ENCODE results near the gene PDAP1. TPM values are rescaled to one million over a fixed set of nuclear protein-coding genes. Genes with fewer than 3 reads are reported as not detected.

PDAP1 gene
- total and polyA plus RNA-seq, 2 experiments from 2014 or later = 91.3 to 95.5 TPM

DNA sequence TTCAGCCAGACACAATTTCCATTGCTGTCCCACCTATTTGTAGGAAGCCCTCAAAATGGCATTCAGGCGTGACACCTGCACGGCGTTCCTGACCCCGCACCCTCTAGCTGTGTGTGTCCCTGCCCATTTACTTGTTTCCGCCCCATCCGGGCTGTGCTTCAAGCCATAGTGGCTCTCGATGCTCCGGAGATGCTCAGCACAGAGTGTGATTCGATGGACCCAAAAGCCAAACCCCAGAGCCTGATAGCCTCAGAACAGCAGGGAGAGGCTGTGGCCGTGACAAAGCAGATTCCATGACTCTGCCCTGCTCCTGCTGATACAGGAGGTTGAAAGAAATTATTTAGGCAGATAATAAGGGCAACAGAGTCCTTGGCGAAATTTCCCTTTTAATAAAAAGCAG lies 13.8 kb upstream of the PDAP1 start:
- TF ChIP-seq EZH2 (IDR thresholded peaks at IDR 0.05; ENCODE audit: insufficient read depth, poor library complexity, severe bottlenecking) = no peak
- TF ChIP-seq EZH2phosphoT487 (IDR thresholded peaks at IDR 0.05; ENCODE audit: insufficient read depth, low read depth) = no peak
- in situ Hi-C loops (cut with MboI) = no loop called here
- Histone ChIP-seq H3K36me3 (ENCODE audit: low read depth) (peaks cover 24% of the 10 kb centered on the region; the same call in 1 of the 2 replicates), H3K27ac (no peak overlapping the region), H3K79me2 (ENCODE audit: insufficient read depth) (peaks cover 16% of the 10 kb centered on the region; the same call in 1 of the 2 replicates), H3K4me1 (ENCODE audit: insufficient read depth) (no peaks in the 10 kb centered on the region), H3K27me3 (replicated peaks; ENCODE audit: insufficient read depth) (no peaks in the 10 kb centered on the region), H4K20me1 (ENCODE audit: insufficient read depth) (no peaks in the 10 kb centered on the region), H3K9ac (no peak overlapping the region), H3F3A (ENCODE audit: insufficient read depth) (peaks cover 16% of the 10 kb centered on the region), H2AFZ (no peak overlapping the region), H3K9me3 (ENCODE audit: low read depth) (no peaks in the 10 kb centered on the region), H3K4me2 (ENCODE audit: unreplicated experiment) (no peak overlapping the region), H3K4me3 (no peak overlapping the region), H3K9me2 (ENCODE audit: insufficient read depth) (no peaks in the 10 kb centered on the region)
- DNase-seq = no peak
- 84 to 87% methylated on average over 11 of the region's 11 CpGs for WGBS, 2 experiments (ENCODE audit: low coverage in 1 of 2, low lambda C conversion rate in 2 of 2, missing lambda C conversion rate in 2 of 2)

- H3K4me3 ChIP-seq = no peak overlapping the region
- no peak for DNase-seq
These were observed 12.6 kb upstream of the PDAP1 start for GRCh38 chr7:99420986-99421385.

GRCh38 chr7:99420213-99420612 lies 11.8 kb upstream of the PDAP1 start:
- no peaks in the 10 kb centered on the region for H4K20me1 ChIP-seq (ENCODE audit: insufficient read depth)
- no peak for TF ChIP-seq EZH2phosphoT487 (IDR thresholded peaks at IDR 0.05; ENCODE audit: insufficient read depth, low read depth)
- no peak for TF ChIP-seq EZH2 (IDR thresholded peaks at IDR 0.05; ENCODE audit: insufficient read depth, poor library complexity, severe bottlenecking)
- no peak overlapping the region for H3K4me3 ChIP-seq
- no peaks in the 10 kb centered on the region for H3K4me1 ChIP-seq (ENCODE audit: insufficient read depth)
- H3F3A ChIP-seq (ENCODE audit: insufficient read depth) = peaks cover 17% of the 10 kb centered on the region
- no peak overlapping the region for H2AFZ ChIP-seq
- peaks cover 39% of the 10 kb centered on the region for H3K36me3 ChIP-seq (ENCODE audit: low read depth)
- no peaks in the 10 kb centered on the region for H3K9me3 ChIP-seq (ENCODE audit: low read depth)
- in situ Hi-C loops (cut with MboI) = no loop called here
- no peaks in the 10 kb centered on the region for H3K27me3 ChIP-seq (replicated peaks; ENCODE audit: insufficient read depth)
- no peaks in the 10 kb centered on the region for H3K9me2 ChIP-seq (ENCODE audit: insufficient read depth)
- no peak overlapping the region for H3K27ac ChIP-seq
- DNase-seq = no peak
- 69 to 77% methylated on average over 4 of the region's 5 CpGs for WGBS, 2 experiments (ENCODE audit: low coverage in 1 of 2, low lambda C conversion rate in 2 of 2, missing lambda C conversion rate in 2 of 2)
- H3K9ac ChIP-seq = no peak overlapping the region
- no peak overlapping the region for H3K4me2 ChIP-seq (ENCODE audit: unreplicated experiment)
- H3K79me2 ChIP-seq (ENCODE audit: insufficient read depth) = peaks cover 31% of the 10 kb centered on the region

More at GRCh38 chr7:99420986-99421385, 12.6 kb upstream of the PDAP1 start:
- no peak for TF ChIP-seq EZH2 (IDR thresholded peaks at IDR 0.05; ENCODE audit: insufficient read depth, poor library complexity, severe bottlenecking)
- no peak for TF ChIP-seq EZH2phosphoT487 (IDR thresholded peaks at IDR 0.05; ENCODE audit: insufficient read depth, low read depth)
- no peaks in the 10 kb centered on the region for H3K9me3 ChIP-seq (ENCODE audit: low read depth)
- H3K36me3 ChIP-seq (ENCODE audit: low read depth) = peaks cover 36% of the 10 kb centered on the region
- H3K4me2 ChIP-seq (ENCODE audit: unreplicated experiment) = no peak overlapping the region
- WGBS, 2 experiments (ENCODE audit: low coverage in 1 of 2, low lambda C conversion rate in 2 of 2, missing lambda C conversion rate in 2 of 2) = 68 to 69% methylated on average over 7 of the region's 7 CpGs
- no peak overlapping the region for H3K9ac ChIP-seq
- H4K20me1 ChIP-seq (ENCODE audit: insufficient read depth) = no peaks in the 10 kb centered on the region
- no peak overlapping the region for H2AFZ ChIP-seq
- peaks cover 16% of the 10 kb centered on the region for H3F3A ChIP-seq (ENCODE audit: insufficient read depth)
- in situ Hi-C loops (cut with MboI) = no loop called here
- H3K27ac ChIP-seq = no peak overlapping the region
- H3K9me2 ChIP-seq (ENCODE audit: insufficient read depth) = no peaks in the 10 kb centered on the region
- H3K79me2 ChIP-seq (ENCODE audit: insufficient read depth) = peaks cover 28% of the 10 kb centered on the region
- no peaks in the 10 kb centered on the region for H3K4me1 ChIP-seq (ENCODE audit: insufficient read depth)
- H3K27me3 ChIP-seq (replicated peaks; ENCODE audit: insufficient read depth) = no peaks in the 10 kb centered on the region

- peaks cover 24% of the 10 kb centered on the region for H3F3A ChIP-seq (ENCODE audit: insufficient read depth)
- no peak overlapping the region for H3K27ac ChIP-seq
- no peak overlapping the region for H2AFZ ChIP-seq
- H3K27me3 ChIP-seq (replicated peaks; ENCODE audit: insufficient read depth) = no peaks in the 10 kb centered on the region
- H3K9ac ChIP-seq = no peak overlapping the region
- in situ Hi-C loops (cut with MboI) = no loop called here
- H3K4me2 ChIP-seq (ENCODE audit: unreplicated experiment) = no peak overlapping the region
- peaks cover 38% of the 10 kb centered on the region for H3K79me2 ChIP-seq (ENCODE audit: insufficient read depth)
- 88 to 92% methylated on average over 28 of the region's 29 CpGs for WGBS, 2 experiments (ENCODE audit: low coverage in 1 of 2, low lambda C conversion rate in 2 of 2, missing lambda C conversion rate in 2 of 2)
- no peaks in the 10 kb centered on the region for H3K9me2 ChIP-seq (ENCODE audit: insufficient read depth)
- H3K4me3 ChIP-seq = no peak overlapping the region
- no peaks in the 10 kb centered on the region for H4K20me1 ChIP-seq (ENCODE audit: insufficient read depth)
- H3K36me3 ChIP-seq (ENCODE audit: low read depth) = peaks cover 46% of the 10 kb centered on the region
- no peak for DNase-seq
- TF ChIP-seq EZH2phosphoT487 (IDR thresholded peaks at IDR 0.05; ENCODE audit: insufficient read depth, low read depth) (no peak), EZH2 (IDR thresholded peaks at IDR 0.05; ENCODE audit: insufficient read depth, poor library complexity, severe bottlenecking) (no peak)
- H3K4me1 ChIP-seq (ENCODE audit: insufficient read depth) = no peaks in the 10 kb centered on the region
- no peaks in the 10 kb centered on the region for H3K9me3 ChIP-seq (ENCODE audit: low read depth)
These were observed 11.1 kb upstream of the PDAP1 start for GRCh38 chr7:99419323-99420021.

Measured in GM23248 (cell line).